ENCODE data around the gene PRDM16. TPM values are rescaled to one million over a fixed set of nuclear protein-coding genes. Genes with fewer than 3 reads are reported as not detected.

The PRDM16 gene
- total RNA-seq, 1 experiment from 2014 or later = 1.6 TPM

GRCh38 chr1:3245344-3245743 lies 176.3 kb downstream of the PRDM16 start:
- H3K4me1 Mint-ChIP-seq = peaks cover 12% of the 10 kb centered on the region
- no peaks in the 10 kb centered on the region for H3K36me3 Mint-ChIP-seq
- H3K9me3 Mint-ChIP-seq = no peaks in the 10 kb centered on the region
- peaks cover 20% of the 10 kb centered on the region for H3K27me3 Mint-ChIP-seq (ENCODE audit: low read depth)
- ChIA-PET POLR2A (no interaction called here), CTCF (no interaction called here)
- H3K4me3 Mint-ChIP-seq = no peak overlapping the region
- TF ChIP-seq TP53 (CRISPR knock-in tag; IDR thresholded peaks at IDR 0.05) (no peak), ESRRA (CRISPR knock-in tag; IDR thresholded peaks at IDR 0.05; ENCODE audit: borderline replicate concordance) (no peak)
- TF ChIP-seq, protein P1, sequence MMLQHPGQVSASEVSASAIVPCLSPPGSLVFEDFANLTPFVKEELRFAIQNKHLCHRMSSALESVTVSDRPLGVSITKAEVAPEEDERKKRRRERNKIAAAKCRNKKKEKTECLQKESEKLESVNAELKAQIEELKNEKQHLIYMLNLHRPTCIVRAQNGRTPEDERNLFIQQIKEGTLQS (CRISPR knock-in tag; conservative IDR thresholded peaks at IDR 0.05) = no peak
- ATAC-seq (no peak), DNase-seq (ENCODE audit: low spot score) (no peak)
- H3K27ac Mint-ChIP-seq = no peak overlapping the region

- Mint-ChIP-seq H3K27me3 (ENCODE audit: low read depth) (peaks cover 20% of the 10 kb centered on the region), H3K27ac (no peak overlapping the region), H3K4me3 (no peak overlapping the region), H3K4me1 (peaks cover 15% of the 10 kb centered on the region), H3K9me3 (no peaks in the 10 kb centered on the region), H3K36me3 (no peaks in the 10 kb centered on the region)
- ChIA-PET POLR2A (no interaction called here), CTCF (no interaction called here)
- ATAC-seq (no peak), DNase-seq (ENCODE audit: low spot score) (no peak)
- no peak for TF ChIP-seq ETV6 (CRISPR knock-in tag; IDR thresholded peaks at IDR 0.05)
- no peak for TF ChIP-seq ZNF138 (CRISPR knock-in tag; conservative IDR thresholded peaks at IDR 0.05)
- TF ChIP-seq IRF2 (CRISPR knock-in tag; IDR thresholded peaks at IDR 0.05; ENCODE audit: borderline replicate concordance, low read depth) = no peak
- no peak for TF ChIP-seq JUN (CRISPR knock-in tag; IDR thresholded peaks at IDR 0.05)
- no peak for TF ChIP-seq SP1 (CRISPR knock-in tag; conservative IDR thresholded peaks at IDR 0.05)
- TF ChIP-seq ZBTB21 (CRISPR knock-in tag; IDR thresholded peaks at IDR 0.05; ENCODE audit: borderline replicate concordance) = no peak
- no peak for TF ChIP-seq ZNF512 (CRISPR knock-in tag; IDR thresholded peaks at IDR 0.05; ENCODE audit: borderline replicate concordance)
- TF ChIP-seq, protein P2, sequence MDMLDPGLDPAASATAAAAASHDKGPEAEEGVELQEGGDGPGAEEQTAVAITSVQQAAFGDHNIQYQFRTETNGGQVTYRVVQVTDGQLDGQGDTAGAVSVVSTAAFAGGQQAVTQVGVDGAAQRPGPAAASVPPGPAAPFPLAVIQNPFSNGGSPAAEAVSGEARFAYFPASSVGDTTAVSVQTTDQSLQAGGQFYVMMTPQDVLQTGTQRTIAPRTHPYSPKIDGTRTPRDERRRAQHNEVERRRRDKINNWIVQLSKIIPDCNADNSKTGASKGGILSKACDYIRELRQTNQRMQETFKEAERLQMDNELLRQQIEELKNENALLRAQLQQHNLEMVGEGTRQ (CRISPR knock-in tag; IDR thresholded peaks at IDR 0.05) = no peak
- TF ChIP-seq FOXJ3 (CRISPR knock-in tag; IDR thresholded peaks at IDR 0.05; ENCODE audit: borderline replicate concordance) = no peak
- TF ChIP-seq GABPB1 (CRISPR knock-in tag; IDR thresholded peaks at IDR 0.05) = no peak
- no peak for TF ChIP-seq NR3C1 (CRISPR knock-in tag; conservative IDR thresholded peaks at IDR 0.05; ENCODE audit: low read depth)
- TF ChIP-seq NFYB (CRISPR knock-in tag; conservative IDR thresholded peaks at IDR 0.05; ENCODE audit: low read depth) = no peak
Measured at GRCh38 chr1:3245768-3246167, 176.8 kb downstream of the PRDM16 start.

DNA sequence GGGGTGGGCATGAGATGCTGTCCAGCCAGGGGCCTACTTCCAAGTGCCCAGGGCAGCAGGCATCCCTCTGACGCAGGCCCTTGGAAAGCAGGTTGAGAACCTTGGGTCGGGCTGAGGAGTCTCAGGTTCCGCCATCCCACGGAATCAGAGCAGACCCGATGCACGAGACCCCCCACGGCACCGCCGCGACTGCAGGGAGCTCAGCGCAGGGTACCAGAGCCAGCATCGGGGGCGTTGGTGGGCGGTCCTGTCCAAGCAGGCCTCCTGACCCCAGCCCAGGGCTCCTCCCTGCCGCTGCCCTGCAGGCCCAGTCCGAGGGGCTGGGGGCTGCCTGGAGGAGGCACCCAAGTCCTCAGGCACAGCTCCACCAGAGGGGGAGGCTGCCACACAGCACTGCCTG lies 177.2 kb downstream of the PRDM16 start:
- POLR2A ChIA-PET = no interaction called here
- CTCF ChIA-PET = no interaction called here
- Mint-ChIP-seq H3K4me3 (no peak overlapping the region), H3K4me1 (peaks cover 15% of the 10 kb centered on the region), H3K9me3 (no peaks in the 10 kb centered on the region), H3K36me3 (no peaks in the 10 kb centered on the region), H3K27me3 (ENCODE audit: low read depth) (peaks cover 20% of the 10 kb centered on the region), H3K27ac (no peak overlapping the region)
- no peak for ATAC-seq
- no peak for TF ChIP-seq EMX1 (CRISPR knock-in tag; IDR thresholded peaks at IDR 0.05)
- TF ChIP-seq ZBTB21 (CRISPR knock-in tag; IDR thresholded peaks at IDR 0.05; ENCODE audit: borderline replicate concordance) = no peak
- no peak for TF ChIP-seq STAT6 (CRISPR knock-in tag; conservative IDR thresholded peaks at IDR 0.05; ENCODE audit: low read depth)
- TF ChIP-seq MLX (CRISPR knock-in tag; IDR thresholded peaks at IDR 0.05) = no peak
- no peak for TF ChIP-seq PRRX2 (CRISPR knock-in tag; IDR thresholded peaks at IDR 0.05)
- TF ChIP-seq NFATC4 (CRISPR knock-in tag; IDR thresholded peaks at IDR 0.05) = no peak
- TF ChIP-seq AR (CRISPR knock-in tag; IDR thresholded peaks at IDR 0.05) = no peak
- TF ChIP-seq SP1 (CRISPR knock-in tag; conservative IDR thresholded peaks at IDR 0.05) = no peak
- DNase-seq (ENCODE audit: low spot score) = no peak
